ENCODE results near the gene LHX4.

DNA sequence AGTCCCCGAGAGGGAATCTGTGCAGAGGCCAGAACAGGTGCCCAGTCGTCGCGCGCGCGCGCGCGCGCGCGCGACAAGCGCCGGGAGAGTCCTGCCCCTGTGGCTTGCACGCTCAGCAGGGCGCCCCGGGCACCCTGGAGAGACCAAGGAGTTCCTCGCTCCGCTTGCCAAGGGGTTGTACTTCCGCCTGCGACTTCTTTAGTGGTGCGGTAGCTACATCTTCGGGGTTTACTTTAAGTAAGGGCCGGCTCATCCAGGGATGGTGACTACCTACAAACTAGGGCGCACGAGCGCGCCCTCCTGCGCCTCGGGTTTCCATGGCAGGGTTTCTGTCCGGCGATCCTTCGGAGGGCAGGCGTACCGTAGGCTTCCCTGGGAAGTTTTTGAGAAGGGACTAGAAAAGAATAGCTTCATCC is 1.4 kb downstream of the LHX4 start:
- TF ChIP-seq, protein P1, sequence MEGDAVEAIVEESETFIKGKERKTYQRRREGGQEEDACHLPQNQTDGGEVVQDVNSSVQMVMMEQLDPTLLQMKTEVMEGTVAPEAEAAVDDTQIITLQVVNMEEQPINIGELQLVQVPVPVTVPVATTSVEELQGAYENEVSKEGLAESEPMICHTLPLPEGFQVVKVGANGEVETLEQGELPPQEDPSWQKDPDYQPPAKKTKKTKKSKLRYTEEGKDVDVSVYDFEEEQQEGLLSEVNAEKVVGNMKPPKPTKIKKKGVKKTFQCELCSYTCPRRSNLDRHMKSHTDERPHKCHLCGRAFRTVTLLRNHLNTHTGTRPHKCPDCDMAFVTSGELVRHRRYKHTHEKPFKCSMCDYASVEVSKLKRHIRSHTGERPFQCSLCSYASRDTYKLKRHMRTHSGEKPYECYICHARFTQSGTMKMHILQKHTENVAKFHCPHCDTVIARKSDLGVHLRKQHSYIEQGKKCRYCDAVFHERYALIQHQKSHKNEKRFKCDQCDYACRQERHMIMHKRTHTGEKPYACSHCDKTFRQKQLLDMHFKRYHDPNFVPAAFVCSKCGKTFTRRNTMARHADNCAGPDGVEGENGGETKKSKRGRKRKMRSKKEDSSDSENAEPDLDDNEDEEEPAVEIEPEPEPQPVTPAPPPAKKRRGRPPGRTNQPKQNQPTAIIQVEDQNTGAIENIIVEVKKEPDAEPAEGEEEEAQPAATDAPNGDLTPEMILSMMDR (IDR thresholded peaks at IDR 0.05 in 4 of 5, conservative IDR thresholded peaks at IDR 0.05 in 1 of 5) = no peak
- TF ChIP-seq POLR2A (IDR thresholded peaks at IDR 0.05) = no peak
